Left ventricle myocardium inferior (tissue), 1 donor: ENCODE measurements around the gene ADAMTS2. TPM values are rescaled to one million over a fixed set of nuclear protein-coding genes. Genes with fewer than 3 reads are reported as not detected.

Experiments
- DNase-seq: peaks from one replicate; pipeline ENCODE4 v3.0.0-alpha.2; 2020
- H3K27ac ChIP-seq: fragments of 200-600 bp; replicated peaks from 2 replicates; pipeline ENCODE4 v1.8.0; 2021
- H3K27me3 ChIP-seq: fragments of 200-600 bp; 2 replicates; pipeline ENCODE4 v1.8.0; 2021; ENCODE audit warnings: low read depth
- H3K36me3 ChIP-seq: fragments of 200-600 bp; 2 replicates; pipeline ENCODE4 v1.8.0; 2021
- H3K4me1 ChIP-seq: fragments of 200-600 bp; 2 replicates; pipeline ENCODE4 v1.8.0; 2021
- H3K4me3 ChIP-seq: fragments of 200-600 bp; 2 replicates; pipeline ENCODE4 v1.8.0; 2021; ENCODE audit warnings: mild to moderate bottlenecking, moderate library complexity
- H3K9me3 ChIP-seq: fragments of 200-600 bp; replicated peaks from 2 replicates; pipeline ENCODE4 v1.8.0; 2021
- CTCF ChIP-seq: fragments of 200-600 bp; IDR thresholded peaks from 2 replicates; pipeline ENCODE4 v1.8.0; 2021; ENCODE audit warnings: antibody characterized with exemption, mild to moderate bottlenecking, borderline replicate concordance
- intact Hi-C: fragments of 100-400 bp; cut with micrococcal nuclease; formaldehyde crosslinking; loops from one replicate; pipeline ENCODE4 v1.11.0; 2022
- total RNA-seq: library from RNA; stranded (reverse); fragmentation: NEBNext Ultra II Directional; extraction: Animal tissue kit (Norgen Biotek cat#: 25700); gene quantifications from one replicate; pipeline ENCODE4 v1.2.1, GENCODE V29; 2021
- donor health status: DM: no; HTN: yes; CAD: no; lungs with severe emphysema.

ADAMTS2 gene
- total RNA-seq, 1 donor from 2014 or later = 4.6 TPM

GRCh38 chr5:179154346-179154990 lies 190.8 kb downstream of the ADAMTS2 start:
- Histone ChIP-seq H3K9me3 (no peaks in the 10 kb centered on the region), H3K4me3 (no peak overlapping the region), H3K36me3 (no peaks in the 10 kb centered on the region), H3K27ac (no peak overlapping the region), H3K27me3 (peaks cover 29% of the 10 kb centered on the region), H3K4me1 (no peaks in the 10 kb centered on the region)
- intact Hi-C loops = no loop called here
- no peak for TF ChIP-seq CTCF
- DNase-seq = no peak

- Histone ChIP-seq H3K9me3 (no peaks in the 10 kb centered on the region), H3K4me3 (no peak overlapping the region), H3K36me3 (no peaks in the 10 kb centered on the region), H3K27ac (no peak overlapping the region), H3K27me3 (peaks cover 30% of the 10 kb centered on the region), H3K4me1 (no peaks in the 10 kb centered on the region)
- intact Hi-C loops = no loop called here
- TF ChIP-seq CTCF = no peak
- no peak for DNase-seq
Observed at GRCh38 chr5:179153921-179154345, 191.3 kb downstream of the ADAMTS2 start.

- DNase-seq = no peak
- intact Hi-C loops = no loop called here
- TF ChIP-seq CTCF = no peak
Observed at GRCh38 chr5:179153341-179153901, 191.8 kb downstream of the ADAMTS2 start.

GRCh38 chr5:179152941-179153340 lies 192.3 kb downstream of the ADAMTS2 start:
- peaks cover 31% of the 10 kb centered on the region for H3K27me3 ChIP-seq
- no peaks in the 10 kb centered on the region for H3K9me3 ChIP-seq
- TF ChIP-seq CTCF = no peak
- H3K36me3 ChIP-seq = no peaks in the 10 kb centered on the region
- no peaks in the 10 kb centered on the region for H3K4me1 ChIP-seq
- intact Hi-C loops = no loop called here
- no peak for DNase-seq
- no peak overlapping the region for H3K27ac ChIP-seq
- no peak overlapping the region for H3K4me3 ChIP-seq

More at GRCh38 chr5:179153341-179153901, 191.8 kb downstream of the ADAMTS2 start:
- peaks cover 31% of the 10 kb centered on the region for H3K27me3 ChIP-seq
- H3K36me3 ChIP-seq = no peaks in the 10 kb centered on the region
- H3K4me1 ChIP-seq = no peaks in the 10 kb centered on the region
- no peaks in the 10 kb centered on the region for H3K9me3 ChIP-seq
- no peak overlapping the region for H3K27ac ChIP-seq
- no peak overlapping the region for H3K4me3 ChIP-seq

GRCh38 chr5:179152144-179152895 lies 192.9 kb downstream of the ADAMTS2 start:
- intact Hi-C loops = no loop called here
- no peaks in the 10 kb centered on the region for H3K36me3 ChIP-seq
- no peaks in the 10 kb centered on the region for H3K4me1 ChIP-seq
- H3K9me3 ChIP-seq = no peaks in the 10 kb centered on the region
- no peak for TF ChIP-seq CTCF
- H3K27me3 ChIP-seq = peaks cover 28% of the 10 kb centered on the region
- no peak overlapping the region for H3K4me3 ChIP-seq
- DNase-seq = no peak
- H3K27ac ChIP-seq = no peak overlapping the region
